ENCODE results near the gene HSPB7. TPM values are rescaled to one million over a fixed set of nuclear protein-coding genes. Genes with fewer than 3 reads are reported as not detected.

Gene HSPB7
- total and polyA plus RNA-seq, 2 of the 8 experiments (the other 6 are each of a cell fraction or from before 2014, with no cell fraction given), result not detected

GRCh38 chr1:15983275-15983674, 34.6 kb downstream of the HSPB7 start (continued):
- TF ChIP-seq CHD7 (IDR thresholded peaks at IDR 0.05; ENCODE audit: insufficient replicate concordance, low read length) (no peak), ATF3 (IDR thresholded peaks at IDR 0.05; ENCODE audit: insufficient read depth, low read depth, low read length) (no peak), NANOG (IDR thresholded peaks at IDR 0.05; ENCODE audit: insufficient read depth, low read depth, low read length, poor library complexity, severe bottlenecking) (no peak), TEAD4 (IDR thresholded peaks at IDR 0.05; ENCODE audit: low read depth, low read length) (no peak), RFX5 (IDR thresholded peaks at IDR 0.05; ENCODE audit: borderline replicate concordance, low read depth, low read length) (no peak), SP1 (IDR thresholded peaks at IDR 0.05; ENCODE audit: low read depth, low read length) (no peak), TAF7 (optimal IDR thresholded peaks at IDR 0.05; ENCODE audit: borderline replicate concordance, low read depth, low read length) (no peak), TBP (IDR thresholded peaks at IDR 0.05; ENCODE audit: low read depth, low read length) (no peak), TAF1 (IDR thresholded peaks at IDR 0.05; ENCODE audit: low read depth, low read length) (no peak), RBBP5 (IDR thresholded peaks at IDR 0.05; ENCODE audit: borderline replicate concordance, low read depth, low read length) (no peak), HDAC6 (IDR thresholded peaks at IDR 0.05; ENCODE audit: low read depth, low read length) (no peak), FOSL1 (IDR thresholded peaks at IDR 0.05; ENCODE audit: insufficient read depth, low read depth, low read length) (no peak)
